Endodermal cell (in vitro differentiated cells): ENCODE measurements around the gene PRRC2B. TPM values are rescaled to one million over a fixed set of nuclear protein-coding genes. Genes with fewer than 3 reads are reported as not detected.
A peak's percentile ranks its signal among the peaks of the same experiment; 100 is the strongest.

Experiments used
- DNase-seq: peaks from one replicate; pipeline ENCODE4 v3.0.0-alpha.2; 2017
- H3K27ac ChIP-seq: 2 replicates; pipeline ENCODE4 v1.5.1; 2013; ENCODE audit warnings: mild to moderate bottlenecking, low read depth, low read length, moderate library complexity
- H3K27me3 ChIP-seq: 2 replicates; pipeline ENCODE4 v1.6.1; 2013; ENCODE audit warnings: mild to moderate bottlenecking, low read length, moderate library complexity; ENCODE audit not compliant: insufficient read depth, control insufficient read depth, poor library complexity, severe bottlenecking
- H3K36me3 ChIP-seq: 2 replicates; pipeline ENCODE4 v1.7.0; 2013; ENCODE audit warnings: mild to moderate bottlenecking, low read length, moderate library complexity; ENCODE audit not compliant: control insufficient read depth, insufficient read depth
- H3K4me1 ChIP-seq: one replicate; pipeline ENCODE4 v1.7.0; 2013; ENCODE audit warnings: low read length; ENCODE audit not compliant: control insufficient read depth, insufficient read depth
- H3K4me3 ChIP-seq: 2 replicates; pipeline ENCODE4 v1.5.1; 2013; ENCODE audit warnings: mild to moderate bottlenecking, low read length, moderate library complexity
- H3K9ac ChIP-seq: 2 replicates; pipeline ENCODE4 v1.6.1; 2013; ENCODE audit warnings: mild to moderate bottlenecking, low read length, moderate library complexity; ENCODE audit not compliant: poor library complexity, severe bottlenecking; ENCODE audit errors: extremely low read depth
- H3K9me3 ChIP-seq: 2 replicates; pipeline ENCODE4 v1.6.1; 2013; ENCODE audit warnings: mild to moderate bottlenecking, low read length, moderate library complexity; ENCODE audit not compliant: control insufficient read depth
- H3K27ac Mint-ChIP-seq: 2 replicates; pipeline ENCODE4 v1.8.0; 2020; ENCODE audit warnings: mixed read lengths
- H3K27me3 Mint-ChIP-seq: 2 replicates; pipeline ENCODE4 v1.8.0; 2021; ENCODE audit warnings: mild to moderate bottlenecking, mixed read lengths; ENCODE audit not compliant: insufficient read depth
- H3K36me3 Mint-ChIP-seq: 2 replicates; pipeline ENCODE4 v1.8.0; 2020; ENCODE audit warnings: low read depth, mixed read lengths
- H3K4me1 Mint-ChIP-seq: 2 replicates; pipeline ENCODE4 v1.8.0; 2020; ENCODE audit warnings: mixed read lengths
- H3K4me3 Mint-ChIP-seq: 2 replicates; pipeline ENCODE4 v1.8.0; 2020; ENCODE audit warnings: mild to moderate bottlenecking, moderate library complexity, mixed read lengths
- H3K9me3 Mint-ChIP-seq: 2 replicates; pipeline ENCODE4 v1.8.0; 2020; ENCODE audit warnings: mild to moderate bottlenecking, mixed read lengths
- WGBS, 2 experiments: methylation state at CpG; one replicate each; pipeline versions ENCODE4 v1.1.5 to v1.1.7; 2013; ENCODE audit warnings: missing lambda C conversion rate in 2 of 2, mixed read lengths in 1 of 2; ENCODE audit not compliant: insufficient coverage in 1 of 2, insufficient read length in 1 of 2; 5-methylcytosine and 5-hydroxymethylcytosine counted together
- total RNA-seq, 2 donors: library from RNA; stranded (reverse); fragmentation: NEBNext Ultra II Directional in 1 of 2; extraction: Animal tissue kit (Norgen Biotek cat#: 25700) in 1 of 2; gene quantifications; 2 replicates in 1 of 2; 3 replicates in 1 of 2; pipeline ENCODE4 v1.2.1, GENCODE V29; 2021
- TF ChIP-seq, protein P1 (sequence below): fragments of 200-600 bp; sonication (generic); conservative IDR thresholded peaks from 2 replicates; pipeline ENCODE4 v1.5.0; 2021; ENCODE audit warnings: antibody characterized with exemption, mild to moderate bottlenecking

Gene PRRC2B
- total RNA-seq, 2 donors from 2014 or later: 309 to 334 TPM

DNA sequence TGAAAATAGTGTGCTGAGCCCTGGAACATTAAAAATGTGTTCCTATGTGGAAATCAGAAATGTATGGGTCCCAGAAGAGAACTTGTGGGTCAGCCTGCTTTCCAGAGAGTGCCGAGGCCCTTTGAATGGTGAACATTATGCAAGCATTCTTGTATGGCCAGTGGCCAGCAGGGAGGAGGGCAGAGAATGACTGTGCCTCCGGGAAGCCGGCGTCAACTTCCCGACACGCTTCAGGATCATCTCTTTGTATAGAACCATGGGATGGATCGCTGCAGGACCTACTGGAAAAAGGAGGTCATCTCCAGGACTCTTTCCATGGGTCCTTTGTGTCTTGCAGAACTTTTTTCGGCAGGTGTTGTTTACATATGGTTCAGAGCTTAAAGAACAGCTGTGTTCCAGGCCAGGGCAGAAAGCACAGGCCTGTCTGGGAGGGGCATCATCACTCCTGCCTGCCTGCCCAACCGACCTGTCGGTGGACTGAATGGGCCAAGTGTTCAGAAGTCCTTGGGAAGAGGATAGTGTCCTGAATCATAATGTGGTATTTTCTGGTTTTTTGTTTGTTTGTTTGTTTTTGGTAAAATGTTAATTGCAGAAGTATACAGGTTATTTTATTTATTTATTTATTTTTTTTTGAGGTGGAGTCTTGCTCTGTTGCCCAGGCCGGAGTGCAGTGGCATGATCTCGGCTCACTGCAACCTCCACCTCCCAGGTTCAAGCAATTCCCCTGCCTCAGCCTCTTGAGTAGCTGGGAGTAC lies 9.0 kb downstream of the PRRC2B start:
- DNase-seq: no peak
- peak overlapping the region; percentile 80 for H3K27ac ChIP-seq
- peaks cover 32% of the 10 kb centered on the region for H3K36me3 ChIP-seq
- H3K27me3 Mint-ChIP-seq: no peaks in the 10 kb centered on the region
- no peaks in the 10 kb centered on the region for H3K9me3 Mint-ChIP-seq
- H3K4me1 ChIP-seq: peaks cover 35% of the 10 kb centered on the region
- H3K4me3 Mint-ChIP-seq: peak overlapping the region; percentile 11
- H3K27ac Mint-ChIP-seq: peak overlapping the region; percentile 86
- 59 to 73% methylated on average over 10 to 12 of the region's 12 CpGs for WGBS, 2 experiments
- TF ChIP-seq, protein P1, sequence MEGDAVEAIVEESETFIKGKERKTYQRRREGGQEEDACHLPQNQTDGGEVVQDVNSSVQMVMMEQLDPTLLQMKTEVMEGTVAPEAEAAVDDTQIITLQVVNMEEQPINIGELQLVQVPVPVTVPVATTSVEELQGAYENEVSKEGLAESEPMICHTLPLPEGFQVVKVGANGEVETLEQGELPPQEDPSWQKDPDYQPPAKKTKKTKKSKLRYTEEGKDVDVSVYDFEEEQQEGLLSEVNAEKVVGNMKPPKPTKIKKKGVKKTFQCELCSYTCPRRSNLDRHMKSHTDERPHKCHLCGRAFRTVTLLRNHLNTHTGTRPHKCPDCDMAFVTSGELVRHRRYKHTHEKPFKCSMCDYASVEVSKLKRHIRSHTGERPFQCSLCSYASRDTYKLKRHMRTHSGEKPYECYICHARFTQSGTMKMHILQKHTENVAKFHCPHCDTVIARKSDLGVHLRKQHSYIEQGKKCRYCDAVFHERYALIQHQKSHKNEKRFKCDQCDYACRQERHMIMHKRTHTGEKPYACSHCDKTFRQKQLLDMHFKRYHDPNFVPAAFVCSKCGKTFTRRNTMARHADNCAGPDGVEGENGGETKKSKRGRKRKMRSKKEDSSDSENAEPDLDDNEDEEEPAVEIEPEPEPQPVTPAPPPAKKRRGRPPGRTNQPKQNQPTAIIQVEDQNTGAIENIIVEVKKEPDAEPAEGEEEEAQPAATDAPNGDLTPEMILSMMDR: no peak
- H3K4me3 ChIP-seq: no peak overlapping the region
- H3K9ac ChIP-seq: no peak overlapping the region
- no peaks in the 10 kb centered on the region for H3K27me3 ChIP-seq
- peaks cover 22% of the 10 kb centered on the region for H3K36me3 Mint-ChIP-seq
- H3K9me3 ChIP-seq: no peaks in the 10 kb centered on the region
- peaks cover 65% of the 10 kb centered on the region for H3K4me1 Mint-ChIP-seq

DNA sequence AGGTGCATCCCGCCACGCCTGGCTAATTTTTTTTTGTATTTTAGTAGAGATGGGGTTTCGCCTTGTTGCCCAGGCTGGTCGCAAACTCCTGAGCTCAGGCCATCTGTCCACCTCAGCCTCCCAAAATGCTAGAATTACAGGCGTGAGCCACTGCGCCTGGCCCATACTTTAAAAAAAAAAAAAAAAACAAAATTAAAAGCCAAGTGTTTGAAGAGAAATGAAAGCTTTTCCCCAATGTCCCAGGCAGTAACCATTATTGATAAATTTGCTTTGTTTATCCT lies 9.5 kb downstream of the PRRC2B start:
- no peak for DNase-seq
- Histone ChIP-seq H3K27ac (no peak overlapping the region), H3K27me3 (no peaks in the 10 kb centered on the region), H3K9ac (no peak overlapping the region), H3K9me3 (no peaks in the 10 kb centered on the region), H3K4me1 (peaks cover 32% of the 10 kb centered on the region), H3K4me3 (no peak overlapping the region), H3K36me3 (peaks cover 27% of the 10 kb centered on the region)
- Mint-ChIP-seq H3K27me3 (no peaks in the 10 kb centered on the region), H3K36me3 (peaks cover 17% of the 10 kb centered on the region), H3K27ac (no peak overlapping the region), H3K9me3 (no peaks in the 10 kb centered on the region), H3K4me3 (no peak overlapping the region), H3K4me1 (peaks cover 65% of the 10 kb centered on the region)
- TF ChIP-seq, protein P1: no peak
- WGBS, 2 experiments: 99% methylated on average over 6 of the region's 6 CpGs; no CpG with 5 or more reads in 1 of the 2 experiments

DNA sequence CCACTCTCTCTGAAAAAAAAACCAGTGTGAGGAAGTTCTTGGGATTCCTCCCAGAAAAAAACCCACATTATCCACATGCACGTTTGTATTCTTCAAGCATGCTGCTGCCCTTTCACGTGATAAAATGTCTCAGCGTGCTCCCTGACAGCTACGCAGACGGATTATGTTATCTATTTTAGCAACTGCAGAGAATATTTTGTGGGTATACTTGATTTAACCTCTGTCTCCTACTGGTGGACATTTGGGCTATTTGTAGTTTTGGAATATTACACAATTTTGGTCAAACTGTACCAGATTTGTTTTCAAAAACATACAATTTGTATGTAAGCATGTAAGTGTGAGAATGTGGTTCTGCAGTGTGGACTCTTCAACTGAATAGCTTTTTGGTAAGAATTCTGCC lies 10.7 kb downstream of the PRRC2B start:
- Histone ChIP-seq H3K27me3 (no peaks in the 10 kb centered on the region), H3K4me1 (peaks cover 34% of the 10 kb centered on the region), H3K36me3 (peaks cover 25% of the 10 kb centered on the region), H3K4me3 (peak overlapping the region; percentile 57), H3K9me3 (no peaks in the 10 kb centered on the region), H3K27ac (peak overlapping the region; percentile 78), H3K9ac (peak overlapping the region; percentile 27)
- peaks cover 18% of the 10 kb centered on the region for H3K36me3 Mint-ChIP-seq
- no peaks in the 10 kb centered on the region for H3K27me3 Mint-ChIP-seq
- TF ChIP-seq, protein P1: no peak
- H3K4me3 Mint-ChIP-seq: peak overlapping the region; percentile 15
- no peaks in the 10 kb centered on the region for H3K9me3 Mint-ChIP-seq
- peaks cover 73% of the 10 kb centered on the region for H3K4me1 Mint-ChIP-seq
- H3K27ac Mint-ChIP-seq: peak overlapping the region; percentile 68
- DNase-seq: no peak
- WGBS, 2 experiments: 32 to 50% methylated on average over 3 to 5 of the region's 5 CpGs
